NCI-H2171 treated with DMSO at 0.1 percent for 48 hours (cell line): ENCODE measurements around the gene BOC.
A peak's percentile ranks its signal among the peaks of the same experiment; 100 is the strongest.

ENCODE experiments used
- DNase-seq: peaks from one replicate; lab custom pipeline; 2025; lab: John Stamatoyannopoulos, UW

The BOC gene

GRCh38 chr3:113251817-113252216 lies 40.5 kb downstream of the BOC start:
- no peak for DNase-seq

- DNase-seq = no peak
Observed at GRCh38 chr3:113252553-113252952, 41.2 kb downstream of the BOC start.

GRCh38 chr3:113253702-113254101 lies 42.3 kb downstream of the BOC start:
- no peak for DNase-seq

GRCh38 chr3:113254171-113254947 lies 43.0 kb downstream of the BOC start:
- DNase-seq = no peak

GRCh38 chr3:113255100-113255853 lies 43.9 kb downstream of the BOC start:
- DNase-seq = no peak

- no peak for DNase-seq
Observed at GRCh38 chr3:113255854-113256615, 44.7 kb downstream of the BOC start.

GRCh38 chr3:113258361-113258760 lies 47.0 kb downstream of the BOC start:
- DNase-seq = no peak

- DNase-seq = no peak
Observed at GRCh38 chr3:113259196-113259595, 47.8 kb downstream of the BOC start.

GRCh38 chr3:113261063-113261625 lies 49.8 kb downstream of the BOC start:
- no peak for DNase-seq

GRCh38 chr3:113261626-113262303 lies 50.4 kb downstream of the BOC start:
- DNase-seq = no peak

- DNase-seq = no peak
Observed at GRCh38 chr3:113262304-113262665, 50.9 kb downstream of the BOC start.

- no peak for DNase-seq
Observed at GRCh38 chr3:113263020-113263419, 51.7 kb downstream of the BOC start.

GRCh38 chr3:113263778-113264177 lies 52.4 kb downstream of the BOC start:
- no peak for DNase-seq

GRCh38 chr3:113264283-113265131 lies 53.1 kb downstream of the BOC start:
- DNase-seq = peak; percentile 53

GRCh38 chr3:113265231-113265630 lies 53.9 kb downstream of the BOC start:
- no peak for DNase-seq

GRCh38 chr3:113266738-113267137 lies 55.4 kb downstream of the BOC start:
- DNase-seq = no peak

GRCh38 chr3:113268311-113268710 lies 57.0 kb downstream of the BOC start:
- DNase-seq = no peak

GRCh38 chr3:113268942-113269341 lies 57.6 kb downstream of the BOC start:
- no peak for DNase-seq

- DNase-seq = peak; percentile 56
Observed at GRCh38 chr3:113269661-113270060, 58.3 kb downstream of the BOC start.

GRCh38 chr3:113270068-113270467 lies 58.7 kb downstream of the BOC start:
- DNase-seq = no peak

GRCh38 chr3:113270786-113271185 lies 59.4 kb downstream of the BOC start:
- DNase-seq = no peak
